Progenitor cell of endocrine pancreas (in vitro differentiated cells): ENCODE measurements around the gene IGFLR1. TPM values are rescaled to one million over a fixed set of nuclear protein-coding genes. Genes with fewer than 3 reads are reported as not detected.

Source experiments
- DNase-seq: peaks from one replicate; pipeline ENCODE4 v3.0.0; 2021; ENCODE audit warnings: low spot score; ENCODE audit not compliant: unreplicated experiment
- H3K27ac Mint-ChIP-seq: 2 replicates; pipeline ENCODE4 v1.8.0; 2021; ENCODE audit warnings: mild to moderate bottlenecking, moderate library complexity, mixed read lengths
- H3K27me3 Mint-ChIP-seq: 2 replicates; pipeline ENCODE4 v1.8.0; 2021; ENCODE audit warnings: mixed read lengths
- H3K36me3 Mint-ChIP-seq: 2 replicates; pipeline ENCODE4 v1.8.0; 2022; ENCODE audit warnings: mixed read lengths; ENCODE audit not compliant: insufficient read depth
- H3K4me1 Mint-ChIP-seq: 2 replicates; pipeline ENCODE4 v1.8.0; 2021; ENCODE audit warnings: low read depth, mixed read lengths
- H3K4me3 Mint-ChIP-seq: 2 replicates; pipeline ENCODE4 v1.8.0; 2021; ENCODE audit warnings: low read depth, mild to moderate bottlenecking, moderate library complexity, mixed read lengths
- H3K9me3 Mint-ChIP-seq: 2 replicates; pipeline ENCODE4 v1.8.0; 2021; ENCODE audit warnings: low read depth, mixed read lengths
- CTCF ChIP-seq: fragments of 200-600 bp; sonication (generic); IDR thresholded peaks from one replicate; pipeline ENCODE4 v1.5.0; 2021; ENCODE audit warnings: antibody characterized with exemption, mild to moderate bottlenecking; ENCODE audit not compliant: unreplicated experiment
- total RNA-seq: library from RNA; stranded (reverse); gene quantifications from 2 replicates; pipeline ENCODE4 v1.2.1, GENCODE V29; 2021

IGFLR1 gene
- total RNA-seq, 1 donor from 2014 or later, result 5.1 TPM

DNA sequence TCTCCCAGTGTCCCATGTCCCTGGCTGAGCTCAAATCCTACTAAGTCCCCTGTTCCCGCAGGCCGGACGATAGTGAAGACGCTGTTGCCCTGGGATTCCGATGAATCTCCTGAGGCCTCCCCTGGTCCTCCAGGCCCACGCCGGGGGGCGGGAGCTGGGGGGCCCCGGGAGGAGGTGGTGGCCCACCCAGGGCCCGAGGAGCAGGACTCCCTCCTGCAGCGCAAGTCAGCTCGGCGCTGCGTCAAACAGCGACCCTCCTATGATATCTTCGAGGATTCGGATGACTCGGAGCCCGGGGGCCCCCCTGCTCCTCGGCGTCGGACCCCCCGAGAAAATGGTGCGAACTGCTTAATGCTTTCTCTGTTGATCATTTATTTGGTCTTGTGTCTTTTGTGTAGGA, 18.6 kb downstream of the IGFLR1 start:
- no peaks in the 10 kb centered on the region for H3K27me3 Mint-ChIP-seq
- H3K36me3 Mint-ChIP-seq, result peaks cover 20% of the 10 kb centered on the region
- no peak overlapping the region for H3K4me3 Mint-ChIP-seq
- H3K4me1 Mint-ChIP-seq, result peaks cover 7% of the 10 kb centered on the region
- no peaks in the 10 kb centered on the region for H3K9me3 Mint-ChIP-seq
- H3K27ac Mint-ChIP-seq, result no peak overlapping the region
- TF ChIP-seq CTCF, result no peak
- no peak for DNase-seq

- Mint-ChIP-seq H3K27me3 (no peaks in the 10 kb centered on the region), H3K4me3 (no peak overlapping the region), H3K36me3 (peaks cover 20% of the 10 kb centered on the region), H3K4me1 (peaks cover 7% of the 10 kb centered on the region), H3K9me3 (no peaks in the 10 kb centered on the region), H3K27ac (no peak overlapping the region)
- TF ChIP-seq CTCF, result no peak
- no peak for DNase-seq
These were observed 19.4 kb downstream of the IGFLR1 start for GRCh38 chr19:35722897-35723296.

GRCh38 chr19:35722461-35722860, 19.8 kb downstream of the IGFLR1 start:
- H3K27me3 Mint-ChIP-seq, result no peaks in the 10 kb centered on the region
- no peak overlapping the region for H3K27ac Mint-ChIP-seq
- no peak overlapping the region for H3K4me3 Mint-ChIP-seq
- peaks cover 20% of the 10 kb centered on the region for H3K36me3 Mint-ChIP-seq
- H3K9me3 Mint-ChIP-seq, result no peaks in the 10 kb centered on the region
- no peak for DNase-seq
- peaks cover 7% of the 10 kb centered on the region for H3K4me1 Mint-ChIP-seq
- TF ChIP-seq CTCF, result no peak

GRCh38 chr19:35721374-35721773, 20.9 kb downstream of the IGFLR1 start:
- H3K9me3 Mint-ChIP-seq, result no peaks in the 10 kb centered on the region
- no peaks in the 10 kb centered on the region for H3K27me3 Mint-ChIP-seq
- no peak overlapping the region for H3K27ac Mint-ChIP-seq
- peaks cover 17% of the 10 kb centered on the region for H3K36me3 Mint-ChIP-seq
- no peak overlapping the region for H3K4me3 Mint-ChIP-seq
- H3K4me1 Mint-ChIP-seq, result peaks cover 9% of the 10 kb centered on the region
- TF ChIP-seq CTCF, result no peak
- DNase-seq, result no peak

GRCh38 chr19:35720648-35721047, 21.6 kb downstream of the IGFLR1 start:
- no peaks in the 10 kb centered on the region for H3K9me3 Mint-ChIP-seq
- H3K4me3 Mint-ChIP-seq, result no peak overlapping the region
- no peaks in the 10 kb centered on the region for H3K27me3 Mint-ChIP-seq
- DNase-seq, result no peak
- H3K27ac Mint-ChIP-seq, result no peak overlapping the region
- TF ChIP-seq CTCF, result no peak
- H3K4me1 Mint-ChIP-seq, result peaks cover 15% of the 10 kb centered on the region
- peaks cover 14% of the 10 kb centered on the region for H3K36me3 Mint-ChIP-seq
